ENCODE measurements around the gene FHIT.
"Not testable (repeated sequence)": the region's sequence is repeated elsewhere in the genome, so short reads cannot be mapped to it uniquely, and the experiment has no call there.

The FHIT gene

GRCh38 chr3:59808446-59808845 lies 1442.8 kb downstream of the FHIT start:
- Histone ChIP-seq H3K4me3 (no peak overlapping the region), H3K27me3 (no peaks in the 10 kb centered on the region), H3K27ac (no peak overlapping the region), H3K4me1 (peaks cover 0 to 46% (median 18%) of the 10 kb centered on the region in 4 donors), H3K36me3 (no peaks in the 10 kb centered on the region), H3K9me3 (no peaks in the 10 kb centered on the region)
- intact Hi-C loops (cut with DNase I; ENCODE audit: low total_unique reads), result no loop called here
- no peak for TF ChIP-seq CTCF (IDR thresholded peaks at IDR 0.05)
- DNase-seq, result no peak

GRCh38 chr3:59803268-59803667 lies 1448.0 kb downstream of the FHIT start:
- TF ChIP-seq CTCF (IDR thresholded peaks at IDR 0.05), result no peak
- no peak overlapping the region for H3K4me3 ChIP-seq
- no peaks in the 10 kb centered on the region for H3K9me3 ChIP-seq
- no peaks in the 10 kb centered on the region for H3K27me3 ChIP-seq
- no peak for DNase-seq
- no peak overlapping the region for H3K27ac ChIP-seq
- H3K36me3 ChIP-seq, result no peaks in the 10 kb centered on the region
- intact Hi-C loops (cut with DNase I; ENCODE audit: low total_unique reads), result no loop called here
- H3K4me1 ChIP-seq, result no peaks in the 10 kb centered on the region

GRCh38 chr3:59802453-59802852 lies 1448.8 kb downstream of the FHIT start:
- H3K27ac ChIP-seq; DNase-seq; intact Hi-C loops (cut with DNase I; ENCODE audit: low total_unique reads); H3K36me3 ChIP-seq; H3K4me1 ChIP-seq; H3K9me3 ChIP-seq; H3K4me3 ChIP-seq; H3K27me3 ChIP-seq: not testable (repeated sequence)

DNA sequence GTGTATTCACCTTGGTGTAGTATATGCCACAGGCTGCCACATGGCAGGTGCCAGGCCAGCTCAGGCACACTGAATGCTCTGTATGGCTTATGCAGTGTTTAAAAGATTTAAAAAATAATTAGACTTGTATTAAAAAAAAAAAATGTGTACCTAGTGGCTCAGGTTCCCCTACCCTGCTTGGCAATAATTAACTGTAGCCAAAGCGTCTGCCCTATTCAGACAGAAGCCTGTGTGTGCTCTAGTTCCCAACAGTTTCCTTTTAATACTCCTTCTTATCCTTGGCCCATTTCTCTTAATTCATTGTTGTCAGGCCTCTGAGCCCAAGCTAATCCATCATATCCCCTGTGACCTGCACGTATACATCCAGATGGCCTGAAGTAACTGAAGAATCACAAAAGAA lies 1449.2 kb downstream of the FHIT start:
- no peak overlapping the region for H3K27ac ChIP-seq
- H3K36me3 ChIP-seq, result no peaks in the 10 kb centered on the region
- no peaks in the 10 kb centered on the region for H3K9me3 ChIP-seq
- H3K4me3 ChIP-seq, result no peak overlapping the region
- H3K27me3 ChIP-seq, result no peaks in the 10 kb centered on the region
- DNase-seq, result no peak
- H3K4me1 ChIP-seq, result no peaks in the 10 kb centered on the region
- no peak for TF ChIP-seq CTCF (IDR thresholded peaks at IDR 0.05)
- intact Hi-C loops (cut with DNase I; ENCODE audit: low total_unique reads), result no loop called here

GRCh38 chr3:59800481-59800880 lies 1450.8 kb downstream of the FHIT start:
- Histone ChIP-seq H3K4me1 (no peaks in the 10 kb centered on the region), H3K27ac (no peak overlapping the region), H3K9me3 (no peaks in the 10 kb centered on the region), H3K4me3 (no peak overlapping the region), H3K27me3 (no peaks in the 10 kb centered on the region), H3K36me3 (no peaks in the 10 kb centered on the region)
- DNase-seq, result no peak
- TF ChIP-seq CTCF (IDR thresholded peaks at IDR 0.05), result no peak
- intact Hi-C loops (cut with DNase I; ENCODE audit: low total_unique reads), result no loop called here

- H3K4me1 ChIP-seq, result no peaks in the 10 kb centered on the region
- H3K27me3 ChIP-seq, result no peaks in the 10 kb centered on the region
- TF ChIP-seq CTCF (IDR thresholded peaks at IDR 0.05), result no peak
- no peak overlapping the region for H3K4me3 ChIP-seq
- H3K36me3 ChIP-seq, result no peaks in the 10 kb centered on the region
- intact Hi-C loops (cut with DNase I; ENCODE audit: low total_unique reads), result no loop called here
- no peak overlapping the region for H3K27ac ChIP-seq
- H3K9me3 ChIP-seq, result no peaks in the 10 kb centered on the region
- no peak for DNase-seq
Observed at GRCh38 chr3:59798372-59799086, 1452.7 kb downstream of the FHIT start.

Data from tibial artery (tissue), 4 donors.